HepG2 (cell line): Measurements from ENCODE around the gene KHK.

ENCODE experiments used
- ATRX ChIP-seq: sonication (generic); formaldehyde crosslinking; IDR thresholded peaks from 2 replicates; pipeline ENCODE4 v1.4.0; 2020; ENCODE audit warnings: missing genetic modification reagents, borderline replicate concordance
- EZH2 ChIP-seq: conservative IDR thresholded peaks from 2 replicates; pipeline ENCODE4 v1.6.1; 2012; ENCODE audit warnings: mild to moderate bottlenecking, low read depth, low read length, moderate library complexity
- KLF6 ChIP-seq: IDR thresholded peaks from 2 replicates; pipeline ENCODE4 v1.8.0; 2016; ENCODE audit warnings: missing biosample characterization, missing genetic modification reagents
- POLR2AphosphoS5 ChIP-seq: IDR thresholded peaks from 2 replicates; pipeline ENCODE4 v1.6.1; 2012; ENCODE audit warnings: low read depth, low read length
- SRF ChIP-seq: IDR thresholded peaks from 2 replicates; pipeline ENCODE4 v1.6.1; 2011; ENCODE audit warnings: mild to moderate bottlenecking, low read depth, low read length, moderate library complexity
- TF ChIP-seq, protein P1 (sequence below): sonication (generic); formaldehyde crosslinking; IDR thresholded peaks from 2 replicates; pipeline ENCODE4 v1.5.0; 2020; ENCODE audit warnings: mild to moderate bottlenecking, missing genetic modification reagents, moderate library complexity
- TF ChIP-seq, protein P2 (sequence below): sonication (generic); formaldehyde crosslinking; IDR thresholded peaks from 2 replicates; pipeline ENCODE4 v1.4.0; 2020; ENCODE audit warnings: missing genetic modification reagents
- TF ChIP-seq, protein P3 (sequence below): IDR thresholded peaks from 2 replicates; pipeline ENCODE4 v1.6.1; 2016; ENCODE audit warnings: missing genetic modification reagents, missing compliant biosample characterization
- TF ChIP-seq, protein P4 (sequence below): sonication (generic); formaldehyde crosslinking; IDR thresholded peaks from 2 replicates; pipeline ENCODE4 v1.4.0; 2020; ENCODE audit warnings: missing genetic modification reagents

DNA sequence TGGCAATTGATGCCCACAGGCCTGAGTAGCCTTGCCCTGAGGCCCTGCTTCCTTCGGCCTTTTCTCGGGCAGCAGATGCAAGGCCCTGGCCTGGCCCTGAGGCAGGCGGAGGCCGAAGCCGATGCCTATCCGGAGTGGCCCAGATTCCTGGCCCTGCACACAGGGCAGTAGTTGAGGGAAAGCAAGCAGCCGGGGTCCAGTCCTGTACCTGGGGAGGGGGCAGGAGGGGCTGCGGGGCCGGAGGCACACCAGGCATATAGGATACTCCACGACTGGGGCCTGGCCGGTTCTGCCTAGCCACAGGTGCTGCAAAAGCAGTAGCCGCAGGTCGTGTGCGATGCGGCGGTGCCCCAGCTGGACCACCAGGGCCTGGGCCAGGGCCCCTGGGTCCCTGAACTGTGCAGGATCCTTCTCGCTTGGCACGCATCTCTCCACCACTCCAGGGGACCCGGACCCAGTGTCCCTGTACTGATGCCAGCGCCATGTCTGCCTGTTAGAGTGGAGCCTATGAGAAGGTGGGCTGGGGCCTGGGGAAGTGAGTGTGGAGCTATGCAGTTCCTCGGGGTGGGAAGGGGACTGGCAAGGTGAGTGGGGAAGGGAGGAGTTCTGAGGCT lies 50.9 kb downstream of the KHK start:
- TF ChIP-seq, protein P1, sequence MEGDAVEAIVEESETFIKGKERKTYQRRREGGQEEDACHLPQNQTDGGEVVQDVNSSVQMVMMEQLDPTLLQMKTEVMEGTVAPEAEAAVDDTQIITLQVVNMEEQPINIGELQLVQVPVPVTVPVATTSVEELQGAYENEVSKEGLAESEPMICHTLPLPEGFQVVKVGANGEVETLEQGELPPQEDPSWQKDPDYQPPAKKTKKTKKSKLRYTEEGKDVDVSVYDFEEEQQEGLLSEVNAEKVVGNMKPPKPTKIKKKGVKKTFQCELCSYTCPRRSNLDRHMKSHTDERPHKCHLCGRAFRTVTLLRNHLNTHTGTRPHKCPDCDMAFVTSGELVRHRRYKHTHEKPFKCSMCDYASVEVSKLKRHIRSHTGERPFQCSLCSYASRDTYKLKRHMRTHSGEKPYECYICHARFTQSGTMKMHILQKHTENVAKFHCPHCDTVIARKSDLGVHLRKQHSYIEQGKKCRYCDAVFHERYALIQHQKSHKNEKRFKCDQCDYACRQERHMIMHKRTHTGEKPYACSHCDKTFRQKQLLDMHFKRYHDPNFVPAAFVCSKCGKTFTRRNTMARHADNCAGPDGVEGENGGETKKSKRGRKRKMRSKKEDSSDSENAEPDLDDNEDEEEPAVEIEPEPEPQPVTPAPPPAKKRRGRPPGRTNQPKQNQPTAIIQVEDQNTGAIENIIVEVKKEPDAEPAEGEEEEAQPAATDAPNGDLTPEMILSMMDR (CRISPR knock-in tag) = no peak
- TF ChIP-seq ATRX (no peak), EZH2 (no peak), KLF6 (CRISPR knock-in tag) (no peak), POLR2AphosphoS5 (no peak), SRF (no peak)
- TF ChIP-seq, protein P2, sequence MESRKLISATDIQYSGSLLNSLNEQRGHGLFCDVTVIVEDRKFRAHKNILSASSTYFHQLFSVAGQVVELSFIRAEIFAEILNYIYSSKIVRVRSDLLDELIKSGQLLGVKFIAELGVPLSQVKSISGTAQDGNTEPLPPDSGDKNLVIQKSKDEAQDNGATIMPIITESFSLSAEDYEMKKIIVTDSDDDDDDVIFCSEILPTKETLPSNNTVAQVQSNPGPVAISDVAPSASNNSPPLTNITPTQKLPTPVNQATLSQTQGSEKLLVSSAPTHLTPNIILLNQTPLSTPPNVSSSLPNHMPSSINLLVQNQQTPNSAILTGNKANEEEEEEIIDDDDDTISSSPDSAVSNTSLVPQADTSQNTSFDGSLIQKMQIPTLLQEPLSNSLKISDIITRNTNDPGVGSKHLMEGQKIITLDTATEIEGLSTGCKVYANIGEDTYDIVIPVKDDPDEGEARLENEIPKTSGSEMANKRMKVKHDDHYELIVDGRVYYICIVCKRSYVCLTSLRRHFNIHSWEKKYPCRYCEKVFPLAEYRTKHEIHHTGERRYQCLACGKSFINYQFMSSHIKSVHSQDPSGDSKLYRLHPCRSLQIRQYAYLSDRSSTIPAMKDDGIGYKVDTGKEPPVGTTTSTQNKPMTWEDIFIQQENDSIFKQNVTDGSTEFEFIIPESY (CRISPR knock-in tag) = no peak
- TF ChIP-seq, protein P3, sequence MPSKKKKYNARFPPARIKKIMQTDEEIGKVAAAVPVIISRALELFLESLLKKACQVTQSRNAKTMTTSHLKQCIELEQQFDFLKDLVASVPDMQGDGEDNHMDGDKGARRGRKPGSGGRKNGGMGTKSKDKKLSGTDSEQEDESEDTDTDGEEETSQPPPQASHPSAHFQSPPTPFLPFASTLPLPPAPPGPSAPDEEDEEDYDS = no peak
- TF ChIP-seq, protein P4, sequence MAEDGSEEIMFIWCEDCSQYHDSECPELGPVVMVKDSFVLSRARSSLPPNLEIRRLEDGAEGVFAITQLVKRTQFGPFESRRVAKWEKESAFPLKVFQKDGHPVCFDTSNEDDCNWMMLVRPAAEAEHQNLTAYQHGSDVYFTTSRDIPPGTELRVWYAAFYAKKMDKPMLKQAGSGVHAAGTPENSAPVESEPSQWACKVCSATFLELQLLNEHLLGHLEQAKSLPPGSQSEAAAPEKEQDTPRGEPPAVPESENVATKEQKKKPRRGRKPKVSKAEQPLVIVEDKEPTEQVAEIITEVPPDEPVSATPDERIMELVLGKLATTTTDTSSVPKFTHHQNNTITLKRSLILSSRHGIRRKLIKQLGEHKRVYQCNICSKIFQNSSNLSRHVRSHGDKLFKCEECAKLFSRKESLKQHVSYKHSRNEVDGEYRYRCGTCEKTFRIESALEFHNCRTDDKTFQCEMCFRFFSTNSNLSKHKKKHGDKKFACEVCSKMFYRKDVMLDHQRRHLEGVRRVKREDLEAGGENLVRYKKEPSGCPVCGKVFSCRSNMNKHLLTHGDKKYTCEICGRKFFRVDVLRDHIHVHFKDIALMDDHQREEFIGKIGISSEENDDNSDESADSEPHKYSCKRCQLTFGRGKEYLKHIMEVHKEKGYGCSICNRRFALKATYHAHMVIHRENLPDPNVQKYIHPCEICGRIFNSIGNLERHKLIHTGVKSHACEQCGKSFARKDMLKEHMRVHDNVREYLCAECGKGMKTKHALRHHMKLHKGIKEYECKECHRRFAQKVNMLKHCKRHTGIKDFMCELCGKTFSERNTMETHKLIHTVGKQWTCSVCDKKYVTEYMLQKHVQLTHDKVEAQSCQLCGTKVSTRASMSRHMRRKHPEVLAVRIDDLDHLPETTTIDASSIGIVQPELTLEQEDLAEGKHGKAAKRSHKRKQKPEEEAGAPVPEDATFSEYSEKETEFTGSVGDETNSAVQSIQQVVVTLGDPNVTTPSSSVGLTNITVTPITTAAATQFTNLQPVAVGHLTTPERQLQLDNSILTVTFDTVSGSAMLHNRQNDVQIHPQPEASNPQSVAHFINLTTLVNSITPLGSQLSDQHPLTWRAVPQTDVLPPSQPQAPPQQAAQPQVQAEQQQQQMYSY (CRISPR knock-in tag) = no peak
